Activated CD4-positive, alpha-beta T cell treated with anti-CD3 and anti-CD28 coated beads, Interleukin-2, Interleukin-6, amounts not matched to agents 100 ng/mL and 50 ng/mL, durations not matched to agents 16 hours and 8 hours (primary cell): ENCODE measurements around the gene VEZF1.

ENCODE experiments used
- DNase-seq: peaks from one replicate; pipeline ENCODE4 v3.0.0-alpha.2; 2020

VEZF1 gene

DNA sequence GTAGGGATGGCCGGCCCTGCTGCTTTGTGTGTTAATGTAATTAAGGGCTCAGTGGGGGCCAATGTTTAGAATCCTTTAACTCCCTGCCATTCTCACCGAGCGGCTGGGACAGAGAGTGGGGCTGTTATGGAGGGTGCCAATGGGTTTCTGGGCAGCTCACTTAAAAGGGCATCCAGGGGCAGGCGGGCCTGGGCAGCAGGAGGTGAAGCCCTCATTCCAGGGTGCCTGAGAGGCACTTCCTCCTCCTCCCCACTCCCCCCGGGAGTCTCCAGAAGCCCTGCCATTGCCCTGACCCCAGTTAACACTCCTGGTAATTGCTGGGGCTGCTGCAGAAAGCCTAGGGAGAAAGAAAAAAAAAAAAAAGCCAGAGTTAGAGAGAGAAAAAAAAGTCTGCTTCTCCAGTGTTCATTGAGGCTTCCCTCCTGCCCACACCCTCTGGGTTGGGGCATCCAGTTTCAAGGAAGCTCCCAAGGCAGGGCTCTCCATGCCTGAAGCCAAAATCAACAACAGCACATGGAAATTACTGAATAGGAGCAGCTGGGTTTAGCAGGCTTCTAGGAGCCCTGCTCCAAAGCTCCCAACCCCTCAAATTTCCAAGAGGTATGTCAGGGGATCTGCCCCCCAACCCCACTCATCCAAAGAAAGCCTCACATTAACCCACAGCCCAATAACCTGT is 60.9 kb downstream of the VEZF1 start:
- DNase-seq: no peak

DNA sequence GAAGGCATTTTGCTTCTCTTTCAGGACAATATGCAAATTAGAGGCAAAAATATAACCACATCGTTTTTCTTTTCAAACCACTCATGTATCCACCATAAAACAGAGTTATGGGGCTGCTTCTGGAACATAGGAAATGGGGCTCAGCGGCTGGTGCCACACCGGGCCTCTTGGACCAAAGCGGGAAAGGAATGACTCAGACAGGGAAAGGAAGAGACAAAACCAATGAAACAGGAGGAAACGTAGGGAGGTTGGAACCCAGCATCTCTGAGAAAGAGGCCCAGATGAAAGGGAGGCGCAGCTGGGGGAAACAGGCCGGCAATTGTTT is 61.4 kb downstream of the VEZF1 start:
- no peak for DNase-seq

DNA sequence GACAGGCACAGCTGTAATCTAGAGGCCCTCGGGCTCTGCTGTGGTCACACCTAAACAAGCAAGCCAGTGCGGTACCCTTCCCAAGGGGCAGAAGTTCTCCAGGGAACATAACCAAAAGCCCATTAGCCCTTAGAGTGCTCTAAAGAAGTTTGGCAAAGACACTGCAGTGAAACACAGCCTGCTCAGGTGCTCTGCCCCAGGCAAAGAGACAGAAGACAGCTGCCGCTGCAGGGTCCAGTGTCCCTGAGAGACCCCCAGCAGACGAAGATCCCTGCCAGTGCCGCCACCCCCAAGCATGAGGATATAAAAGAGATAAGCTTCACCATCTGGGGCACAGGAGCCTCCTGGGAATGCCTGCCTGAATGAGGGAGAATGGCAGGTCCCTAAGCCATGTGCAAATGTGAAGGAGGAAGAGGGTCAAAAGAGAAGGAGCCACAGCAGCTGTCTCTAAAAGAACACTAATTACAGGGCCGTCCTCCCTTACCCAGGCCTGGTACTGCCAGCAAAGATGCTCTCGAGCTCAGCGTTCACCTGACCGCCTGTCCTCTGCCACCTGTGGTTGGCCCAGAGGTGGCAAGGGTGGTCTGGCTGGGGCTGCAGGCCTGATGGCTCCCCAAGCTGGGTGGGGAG is 62.6 kb downstream of the VEZF1 start:
- no peak for DNase-seq

DNA sequence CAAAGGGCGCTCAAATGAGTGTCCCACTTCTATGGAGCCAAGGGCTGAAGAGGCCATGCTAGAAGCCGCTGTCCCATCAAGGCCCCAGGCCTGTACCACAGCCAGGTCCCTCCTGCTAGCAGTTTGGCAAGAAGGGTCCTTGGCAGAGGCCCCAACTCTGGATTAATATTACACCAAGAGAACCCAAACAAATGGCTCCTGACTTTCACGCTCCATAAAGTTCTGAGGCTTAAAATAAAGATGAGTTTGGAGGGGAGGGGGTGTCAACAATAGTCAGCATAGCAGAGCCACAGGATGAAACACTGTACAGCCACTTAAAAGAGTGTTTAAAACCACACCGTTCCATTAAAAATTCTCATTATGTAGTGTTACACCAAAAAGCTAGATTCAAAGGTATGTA is 63.4 kb downstream of the VEZF1 start:
- DNase-seq: no peak
